Neural cell (in vitro differentiated cells): ENCODE results near the gene SUMF1. TPM values are rescaled to one million over a fixed set of nuclear protein-coding genes. Genes with fewer than 3 reads are reported as not detected.

Experiments
- H2AFZ ChIP-seq: fragments of 200-600, 300-800 bp; sonication (generic), shearing (Covaris generic); 2 replicates; pipeline ENCODE4 v1.6.0; 2014; ENCODE audit warnings: low read depth, mild to moderate bottlenecking, antibody characterized with exemption, low read length, moderate library complexity
- H3F3A ChIP-seq: fragments of 200-600 bp; shearing (Covaris generic); 2 replicates; pipeline ENCODE4 v1.6.1; 2016; ENCODE audit warnings: mild to moderate bottlenecking, moderate library complexity, mixed read lengths, antibody characterized with exemption, low read length; ENCODE audit not compliant: insufficient read depth, poor library complexity, severe bottlenecking
- H3K27ac ChIP-seq: fragments of 200-600, 300-800 bp; sonication (generic), shearing (Covaris generic); 2 replicates; pipeline ENCODE4 v1.5.1; 2014; ENCODE audit warnings: mild to moderate bottlenecking, low read length, moderate library complexity
- H3K27me3 ChIP-seq: fragments of 300-800, 200-600 bp; sonication (generic), shearing (Covaris generic); 2 replicates; pipeline ENCODE4 v1.6.0; 2014; ENCODE audit warnings: mild to moderate bottlenecking, low read depth, low read length, moderate library complexity; ENCODE audit not compliant: insufficient read depth
- H3K36me3 ChIP-seq: fragments of 300-800, 200-600 bp; sonication (generic), shearing (Covaris generic); 2 replicates; pipeline ENCODE4 v1.5.1; 2014; ENCODE audit warnings: mild to moderate bottlenecking, antibody characterized with exemption, low read length, moderate library complexity; ENCODE audit not compliant: insufficient read depth
- H3K4me2 ChIP-seq: fragments of 300-800, 200-600 bp; sonication (generic), shearing (Covaris generic); 2 replicates; pipeline ENCODE4 v1.6.0; 2014; ENCODE audit warnings: mild to moderate bottlenecking, low read length
- H3K4me3 ChIP-seq: fragments of 300-800, 200-600 bp; sonication (generic), shearing (Covaris generic); 2 replicates; pipeline ENCODE4 v1.5.1; 2014; ENCODE audit warnings: mild to moderate bottlenecking, low read length, moderate library complexity
- H3K79me2 ChIP-seq: fragments of 200-600 bp; shearing (Covaris generic); replicated peaks from 2 replicates; pipeline ENCODE4 v1.6.0; 2014; ENCODE audit warnings: mild to moderate bottlenecking, low read length, moderate library complexity; ENCODE audit not compliant: insufficient read depth
- H3K9ac ChIP-seq: fragments of 300-800, 200-600 bp; sonication (generic), shearing (Covaris generic); 2 replicates; pipeline ENCODE4 v1.6.1; 2016; ENCODE audit warnings: mild to moderate bottlenecking, low read length, mixed read lengths
- H3K9me2 ChIP-seq: fragments of 200-600 bp; shearing (Covaris generic); 2 replicates; pipeline ENCODE4 v1.6.1; 2016; ENCODE audit warnings: mild to moderate bottlenecking, low read length, mixed read lengths; ENCODE audit not compliant: insufficient read depth
- H3K9me3 ChIP-seq: fragments of 200-600, 300-800 bp; sonication (generic), shearing (Covaris generic); 2 replicates; pipeline ENCODE4 v1.6.1; 2016; ENCODE audit warnings: mild to moderate bottlenecking, mixed run types, low read length, moderate library complexity, mixed read lengths
- H4K20me1 ChIP-seq: fragments of 200-600 bp; shearing (Covaris generic); 2 replicates; pipeline ENCODE4 v1.6.1; 2016; ENCODE audit warnings: mild to moderate bottlenecking, mixed run types; ENCODE audit not compliant: insufficient read depth
- CTCF ChIP-seq: fragments of 450-650 bp; IDR thresholded peaks from 2 replicates; pipeline ENCODE4 v1.5.1; 2014; ENCODE audit warnings: antibody characterized with exemption, mild to moderate bottlenecking, moderate library complexity; ENCODE audit not compliant: poor library complexity, severe bottlenecking
- EP300 ChIP-seq: fragments of 450-650 bp; conservative IDR thresholded peaks from 2 replicates; pipeline ENCODE4 v1.6.1; 2014; ENCODE audit warnings: antibody characterized with exemption, mild to moderate bottlenecking, moderate library complexity; ENCODE audit not compliant: poor library complexity, severe bottlenecking
- EZH2 ChIP-seq: fragments of 200-600, 300-800 bp; shearing (Covaris generic), sonication (generic); IDR thresholded peaks from 2 replicates; pipeline ENCODE4 v1.6.1; 2014; ENCODE audit warnings: antibody characterized with exemption, low read length, borderline replicate concordance, mild to moderate bottlenecking; ENCODE audit not compliant: insufficient read depth, poor library complexity, severe bottlenecking
- MXI1 ChIP-seq: fragments of 450-650 bp; conservative IDR thresholded peaks from 2 replicates; pipeline ENCODE4 v1.6.1; 2014; ENCODE audit warnings: antibody characterized with exemption, mild to moderate bottlenecking; ENCODE audit not compliant: poor library complexity, severe bottlenecking
- POLR2AphosphoS5 ChIP-seq: IDR thresholded peaks from 2 replicates; pipeline ENCODE4 v1.6.1; 2012
- RAD21 ChIP-seq: fragments of 450-650 bp; conservative IDR thresholded peaks from 2 replicates; pipeline ENCODE4 v1.6.1; 2014; ENCODE audit warnings: antibody characterized with exemption, mild to moderate bottlenecking, moderate library complexity
- REST ChIP-seq: IDR thresholded peaks from 2 replicates; pipeline ENCODE4 v1.6.1; 2012; ENCODE audit warnings: borderline replicate concordance
- SMC3 ChIP-seq: fragments of 450-650 bp; conservative IDR thresholded peaks from 2 replicates; pipeline ENCODE4 v1.6.1; 2014; ENCODE audit warnings: antibody characterized with exemption, mild to moderate bottlenecking, moderate library complexity; ENCODE audit not compliant: poor library complexity
- TAF1 ChIP-seq: IDR thresholded peaks from 2 replicates; pipeline ENCODE4 v1.6.1; 2012; ENCODE audit warnings: low read depth
- polyA plus RNA-seq: library from polyadenylated mRNA; depleted of rRNA; stranded (reverse); fragments of >200 nt; gene quantifications from 2 replicates; pipeline ENCODE4 v1.2.3, GENCODE V29; 2014

SUMF1 gene
- polyA plus RNA-seq, 1 donor from 2014 or later = 3.6 TPM

GRCh38 chr3:4512895-4513616 is 46.0 kb upstream of the SUMF1 start:
- H3K4me2 ChIP-seq = no peak overlapping the region
- H3F3A ChIP-seq = no peaks in the 10 kb centered on the region
- H3K27me3 ChIP-seq = no peaks in the 10 kb centered on the region
- no peak overlapping the region for H3K4me3 ChIP-seq
- H3K9me3 ChIP-seq = no peaks in the 10 kb centered on the region
- H3K9ac ChIP-seq = no peak overlapping the region
- no peak overlapping the region for H2AFZ ChIP-seq
- no peak overlapping the region for H3K27ac ChIP-seq
- H3K36me3 ChIP-seq = no peaks in the 10 kb centered on the region
- no peak for TF ChIP-seq SMC3
- TF ChIP-seq TAF1 = no peak
- TF ChIP-seq CTCF = no peak
- TF ChIP-seq EP300 = no peak
- no peak for TF ChIP-seq EZH2
- TF ChIP-seq POLR2AphosphoS5 = no peak
- no peak for TF ChIP-seq RAD21
- TF ChIP-seq REST = no peak
- TF ChIP-seq MXI1 = no peak
- H3K9me2 ChIP-seq = no peaks in the 10 kb centered on the region
- no peaks in the 10 kb centered on the region for H4K20me1 ChIP-seq
- no peaks in the 10 kb centered on the region for H3K79me2 ChIP-seq

GRCh38 chr3:4511491-4512262 is 44.6 kb upstream of the SUMF1 start:
- Histone ChIP-seq H4K20me1 (no peaks in the 10 kb centered on the region), H3K27me3 (no peaks in the 10 kb centered on the region), H3K27ac (no peak overlapping the region), H2AFZ (no peak overlapping the region), H3K4me3 (no peak overlapping the region), H3K79me2 (no peaks in the 10 kb centered on the region), H3K9me2 (no peaks in the 10 kb centered on the region), H3F3A (no peaks in the 10 kb centered on the region), H3K36me3 (no peaks in the 10 kb centered on the region), H3K9ac (no peak overlapping the region), H3K9me3 (no peaks in the 10 kb centered on the region), H3K4me2 (no peak overlapping the region)
- TF ChIP-seq RAD21 = no peak
- TF ChIP-seq POLR2AphosphoS5 = no peak
- no peak for TF ChIP-seq MXI1
- TF ChIP-seq EZH2 = no peak
